NCI-H128 (cell line): Measurements from ENCODE around the gene CRX.
A peak's percentile ranks its signal among the peaks of the same experiment; 100 is the strongest.
"Not testable (repeated sequence)": the region's sequence is repeated elsewhere in the genome, so short reads cannot be mapped to it uniquely, and the experiment has no call there.

Source experiments
- DNase-seq: peaks from one replicate; lab custom pipeline; 2025; ENCODE audit not compliant: unreplicated experiment; lab: John Stamatoyannopoulos, UW

CRX gene

DNA sequence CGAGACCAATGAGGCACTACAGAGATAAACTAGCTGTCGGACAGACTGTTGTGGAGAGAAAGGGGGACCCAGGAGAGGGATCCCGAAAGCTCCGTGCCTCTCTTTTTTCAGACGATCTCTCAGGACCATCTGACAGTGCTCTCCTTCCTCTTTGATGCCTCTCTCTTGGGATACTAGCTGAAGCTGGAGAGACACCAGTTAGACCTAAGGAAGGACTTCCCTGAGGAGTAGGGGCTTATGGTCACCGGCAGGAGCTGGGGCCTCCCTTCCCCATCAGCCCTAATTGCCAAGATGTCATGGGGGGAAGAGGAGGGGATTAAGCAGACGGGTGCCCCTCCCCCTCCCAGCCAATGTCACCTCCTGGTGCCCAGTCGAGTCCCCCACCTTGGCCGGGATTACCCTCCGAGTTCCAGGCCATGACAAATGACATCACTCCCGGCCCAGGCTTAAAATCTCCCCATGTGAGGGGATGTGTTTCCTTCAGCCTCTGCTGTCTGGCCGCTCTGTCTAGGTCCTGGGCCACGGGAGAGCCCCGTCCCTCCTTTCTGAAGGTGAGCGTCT, at the start of gene CRX:
Gene CRX, plus strand, starts transcription at position 478 of the 561 bp plus-strand sequence. CDS start 12,507 bp downstream, outside the sequence.
- DNase-seq: no peak

- DNase-seq: peak; percentile 71
Measured at GRCh38 chr19:47776568-47776967, 45.2 kb upstream of the CRX start.

GRCh38 chr19:47777245-47778048, 44.3 kb upstream of the CRX start:
- DNase-seq: not testable (repeated sequence)

GRCh38 chr19:47778049-47778953, 43.4 kb upstream of the CRX start, which contains the start of gene SELENOW:
Gene SELENOW, plus strand, starts transcription at chr19:47778703. Its CDS starts 83 bp downstream, at chr19:47778786.
- peak; percentile 61 for DNase-seq

- DNase-seq: no peak
Measured at GRCh38 chr19:47778954-47779351, 42.8 kb upstream of the CRX start.

DNA sequence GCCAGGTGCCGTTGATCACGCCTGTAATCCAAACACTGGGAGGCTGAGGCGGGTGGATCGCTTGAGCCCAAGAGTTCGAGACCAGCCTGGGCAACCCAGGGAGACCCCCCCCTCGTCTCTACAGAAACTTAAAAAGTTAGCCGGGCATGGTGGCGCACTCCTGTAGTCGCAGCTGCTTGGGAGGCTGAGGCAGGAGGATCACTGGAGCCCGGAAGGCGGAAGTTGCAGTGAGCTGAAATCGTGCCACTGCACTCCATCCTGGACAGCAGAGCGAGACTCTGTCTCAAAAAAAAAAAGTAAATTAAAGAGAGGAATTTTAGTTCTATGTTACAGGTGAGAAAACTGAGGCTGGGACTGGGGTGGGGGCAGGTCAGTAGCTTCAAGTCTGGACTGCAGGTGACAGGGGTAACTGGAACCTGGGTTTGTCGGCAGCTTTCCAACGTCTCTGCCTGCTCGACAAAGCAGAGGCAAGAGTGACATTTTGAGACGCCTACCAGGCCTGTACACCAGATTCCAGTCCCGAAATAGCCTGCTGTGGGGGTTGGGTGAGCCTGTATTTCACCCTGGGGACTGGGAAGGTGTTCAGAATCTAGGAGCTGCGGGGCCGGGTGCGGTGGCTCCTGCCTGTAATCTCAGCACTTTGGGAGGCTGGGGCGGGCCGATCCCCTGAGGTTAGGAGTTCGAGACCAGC, 42.1 kb upstream of the CRX start:
- no peak for DNase-seq

DNA sequence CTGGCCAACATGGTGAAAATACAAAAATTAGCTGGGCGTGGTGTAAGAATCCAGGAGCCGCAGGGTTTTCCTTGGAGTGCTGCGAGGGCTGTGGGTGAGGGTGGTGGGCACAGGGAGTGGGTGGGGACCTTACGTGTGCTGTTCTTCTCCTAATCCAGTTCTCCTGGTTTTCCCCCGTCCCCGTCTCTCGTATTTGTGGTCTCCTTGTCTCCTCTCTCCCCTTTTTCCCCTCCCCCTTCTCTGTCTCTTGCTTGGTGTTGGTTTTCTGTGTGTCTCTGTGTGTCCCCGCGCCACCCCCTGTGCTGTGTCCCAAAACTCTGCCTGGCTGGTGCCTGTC, 41.6 kb upstream of the CRX start:
- no peak for DNase-seq

GRCh38 chr19:47781590-47782262, 40.0 kb upstream of the CRX start:
- DNase-seq: no peak

DNA sequence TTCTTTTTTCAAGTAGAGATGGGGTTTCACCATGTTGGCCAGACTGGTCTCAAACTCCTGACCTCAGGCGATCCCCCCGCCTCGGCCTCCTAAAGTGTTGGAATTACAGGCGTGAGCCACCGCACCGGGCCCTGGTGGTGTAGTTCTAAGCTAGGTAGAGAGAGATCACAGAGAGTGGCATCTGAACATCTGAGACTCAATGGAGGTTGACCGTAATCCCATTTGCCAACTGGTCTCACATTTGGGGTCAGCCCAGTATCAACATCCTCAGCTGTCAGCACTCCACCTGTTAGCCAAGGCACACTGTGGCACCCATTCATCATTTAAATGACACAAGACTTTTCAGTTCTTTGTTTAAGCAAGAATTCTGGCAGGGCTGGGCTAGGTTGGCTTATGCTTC, 35.2 kb upstream of the CRX start:
- DNase-seq: no peak

DNA sequence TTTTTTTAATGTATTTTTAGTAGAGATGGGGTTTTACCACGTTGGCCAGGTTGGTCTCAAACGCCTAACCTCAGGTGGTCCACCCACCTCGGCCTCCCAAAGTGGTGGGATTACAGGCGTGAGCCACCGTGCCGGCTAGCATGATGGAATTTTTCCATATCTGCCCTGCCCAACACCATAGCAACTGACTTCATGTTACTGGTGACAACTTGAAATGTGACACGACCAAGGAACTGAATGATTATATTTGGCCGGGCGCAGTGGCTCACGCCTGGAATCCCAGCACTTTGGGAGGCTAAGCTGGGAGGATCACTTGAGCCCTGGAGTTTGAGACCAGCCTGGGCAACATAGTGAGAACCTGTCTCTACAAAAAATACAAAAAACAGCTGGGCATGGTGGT, 34.4 kb upstream of the CRX start:
- DNase-seq: not testable (repeated sequence)

- not testable (repeated sequence) for DNase-seq
Measured at GRCh38 chr19:47789811-47790210, 31.9 kb upstream of the CRX start.

- no peak for DNase-seq
Measured at GRCh38 chr19:47790398-47790814, 31.3 kb upstream of the CRX start.

- DNase-seq: no peak
Measured at GRCh38 chr19:47792616-47793015, 29.1 kb upstream of the CRX start.

GRCh38 chr19:47794526-47794925, 27.2 kb upstream of the CRX start:
- no peak for DNase-seq

DNA sequence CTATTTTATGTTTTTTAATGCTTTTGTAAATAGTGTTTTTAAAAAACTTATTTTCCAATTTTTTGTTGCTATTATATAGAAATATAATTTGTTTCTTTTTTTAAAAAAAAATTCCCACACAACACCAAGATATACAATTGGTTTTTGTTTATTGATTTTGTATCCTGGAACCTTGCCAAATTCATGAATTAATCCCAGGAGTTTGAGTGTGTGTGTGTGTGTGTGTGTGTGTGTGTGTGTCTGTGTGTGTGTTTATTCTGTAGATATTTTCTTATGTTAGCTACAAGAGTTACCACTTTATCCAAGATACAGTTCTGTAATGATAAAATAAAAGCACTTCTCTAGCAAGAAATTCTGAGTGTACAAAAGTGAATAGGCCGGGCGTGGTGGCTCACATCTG, 25.0 kb upstream of the CRX start:
- no peak for DNase-seq

GRCh38 chr19:47797996-47798903, 23.5 kb upstream of the CRX start:
- DNase-seq: no peak

- no peak for DNase-seq
Measured at GRCh38 chr19:47798904-47799266, 22.9 kb upstream of the CRX start.

DNA sequence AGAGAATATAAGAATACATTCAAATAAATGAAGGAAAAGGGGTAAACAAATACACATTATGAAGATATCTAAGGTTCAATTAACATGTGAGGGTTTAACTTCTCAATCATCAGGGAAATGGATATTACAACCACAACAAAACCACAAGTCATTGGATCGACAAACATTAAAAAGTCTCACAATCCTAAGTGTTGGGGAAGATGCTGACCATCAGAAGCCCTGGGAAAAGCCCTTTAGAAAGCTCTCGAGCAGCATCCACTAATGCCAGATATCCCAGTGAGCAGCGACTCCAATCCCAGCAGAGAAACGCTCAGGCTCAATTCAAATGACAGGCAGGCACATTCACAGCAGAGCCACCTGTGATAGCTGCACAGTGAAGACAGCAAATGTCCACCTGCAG, 20.5 kb upstream of the CRX start:
- DNase-seq: no peak

GRCh38 chr19:47802521-47803043, 19.2 kb upstream of the CRX start:
- no peak for DNase-seq
